Epidermal melanocyte (primary cell): Measurements from ENCODE around the gene KISS1R.

ENCODE experiments used
- DNase-seq: peaks from one replicate; pipeline ENCODE4 v3.0.0; 2011; ENCODE audit warnings: low spot score; ENCODE audit not compliant: insufficient read length

KISS1R gene

GRCh38 chr19:899336-900042 lies 17.6 kb upstream of the KISS1R start:
- DNase-seq: no peak

DNA sequence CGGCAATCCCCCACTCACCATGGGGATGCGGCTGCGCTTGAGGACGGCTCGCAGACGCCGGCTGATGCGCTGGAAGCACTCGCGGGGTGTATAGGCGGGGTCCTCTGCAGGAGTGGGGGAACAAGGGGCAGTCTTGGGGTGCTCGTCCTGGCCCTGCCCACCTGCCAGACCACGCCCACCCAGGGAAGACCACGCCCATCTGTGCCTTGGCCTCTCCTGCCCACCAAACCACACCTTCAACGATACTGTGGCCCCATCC lies 17.2 kb upstream of the KISS1R start:
- DNase-seq: no peak

- no peak for DNase-seq
These were observed 16.6 kb upstream of the KISS1R start for GRCh38 chr19:900302-901111.

DNA sequence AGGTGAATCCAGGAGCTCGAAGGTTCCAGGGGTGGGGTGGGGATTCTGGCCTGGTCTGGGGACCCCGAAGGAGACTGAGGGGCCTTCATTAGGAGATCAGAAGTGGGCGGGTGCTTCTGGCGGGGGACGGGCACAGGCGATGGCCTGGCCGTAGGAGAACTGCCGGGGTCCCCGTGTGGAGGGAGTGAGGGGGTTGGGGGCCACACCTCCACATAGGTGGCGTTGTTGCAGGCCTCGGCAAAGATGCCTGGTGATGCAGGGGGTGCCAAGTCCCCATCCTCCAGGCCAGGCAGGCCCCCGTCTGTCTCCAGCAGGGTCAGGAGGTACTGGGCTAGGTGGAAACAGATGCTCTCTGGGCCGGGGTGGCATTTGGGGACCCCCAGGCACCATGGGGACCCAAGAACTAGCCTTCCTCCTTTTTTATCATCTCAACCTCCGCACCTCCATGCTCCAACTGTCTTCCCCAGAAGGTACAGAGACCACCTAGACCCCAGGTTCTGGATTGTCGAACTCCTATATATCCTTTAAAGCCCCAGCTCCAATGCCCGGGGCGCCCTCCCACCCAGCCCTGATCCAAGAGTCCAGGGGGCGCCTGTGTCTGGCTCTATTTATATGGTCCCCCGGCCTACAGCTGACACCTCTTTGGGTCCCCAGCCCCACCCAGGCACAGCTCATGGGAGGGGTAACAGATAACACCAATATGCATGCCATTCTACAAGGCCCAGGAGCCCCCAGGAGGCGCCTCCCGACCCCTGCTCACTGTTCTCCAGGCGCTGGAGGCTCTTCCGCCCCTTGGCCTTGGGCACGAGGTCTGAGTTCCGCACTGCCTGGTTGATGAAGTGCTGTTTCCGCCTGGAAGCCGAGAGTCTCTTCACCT lies 15.7 kb upstream of the KISS1R start:
- no peak for DNase-seq

DNA sequence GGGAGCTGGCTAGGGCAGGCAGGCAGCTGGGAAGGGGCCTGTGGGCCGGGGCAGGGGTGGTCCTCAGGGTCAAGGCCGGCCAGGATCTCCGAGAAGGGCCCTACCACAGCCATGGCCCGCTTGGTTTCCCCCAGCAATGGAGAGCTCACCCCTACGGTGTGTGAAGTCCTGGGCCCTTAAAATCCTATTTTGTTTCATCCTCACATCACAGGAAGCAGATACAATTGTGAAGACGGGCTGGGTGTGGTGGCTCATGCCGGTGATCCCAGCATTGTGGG lies 15.1 kb upstream of the KISS1R start:
- no peak for DNase-seq

GRCh38 chr19:902446-903226 lies 14.5 kb upstream of the KISS1R start:
- DNase-seq: no peak

GRCh38 chr19:903266-903797 lies 13.8 kb upstream of the KISS1R start:
- no peak for DNase-seq

DNA sequence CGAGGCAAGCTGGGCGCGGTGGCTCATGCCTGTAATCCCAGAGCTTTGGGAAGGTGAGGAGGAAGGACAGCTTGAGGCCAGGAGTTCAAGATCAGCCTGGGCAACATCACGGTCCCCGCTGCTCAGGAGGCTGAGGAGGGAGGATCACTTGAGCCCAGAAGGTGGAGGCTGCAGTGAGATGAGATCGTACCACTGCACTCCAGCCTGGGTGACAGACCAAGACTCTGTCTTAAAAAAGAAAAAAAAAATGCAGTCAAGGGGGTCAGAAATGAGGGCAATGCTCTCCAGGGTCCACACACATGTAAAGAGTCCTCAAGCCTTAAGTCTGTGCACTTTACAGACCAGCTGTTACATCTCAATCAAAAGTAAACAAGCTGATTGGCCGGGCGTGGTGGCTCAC lies 12.6 kb upstream of the KISS1R start:
- DNase-seq: no peak

DNA sequence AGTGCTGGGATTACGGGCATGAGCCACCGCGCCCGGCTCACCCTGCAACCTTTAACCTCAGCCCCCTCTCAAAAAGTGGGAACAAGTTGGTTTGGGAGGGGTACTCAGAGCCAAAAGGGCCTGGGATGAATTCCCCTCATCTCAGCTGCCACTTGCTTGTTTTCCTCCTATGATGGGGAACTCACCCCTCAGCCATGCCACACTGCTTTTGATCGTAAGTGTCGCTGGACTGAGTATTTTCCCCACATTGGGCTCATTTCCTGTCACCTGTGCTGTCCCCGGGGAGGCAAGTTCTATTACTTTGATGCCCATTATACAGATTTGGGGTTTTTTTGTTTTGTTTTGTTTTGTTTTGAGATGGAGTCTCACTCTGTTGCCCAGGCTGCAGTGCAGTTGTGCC lies 10.7 kb upstream of the KISS1R start:
- no peak for DNase-seq

DNA sequence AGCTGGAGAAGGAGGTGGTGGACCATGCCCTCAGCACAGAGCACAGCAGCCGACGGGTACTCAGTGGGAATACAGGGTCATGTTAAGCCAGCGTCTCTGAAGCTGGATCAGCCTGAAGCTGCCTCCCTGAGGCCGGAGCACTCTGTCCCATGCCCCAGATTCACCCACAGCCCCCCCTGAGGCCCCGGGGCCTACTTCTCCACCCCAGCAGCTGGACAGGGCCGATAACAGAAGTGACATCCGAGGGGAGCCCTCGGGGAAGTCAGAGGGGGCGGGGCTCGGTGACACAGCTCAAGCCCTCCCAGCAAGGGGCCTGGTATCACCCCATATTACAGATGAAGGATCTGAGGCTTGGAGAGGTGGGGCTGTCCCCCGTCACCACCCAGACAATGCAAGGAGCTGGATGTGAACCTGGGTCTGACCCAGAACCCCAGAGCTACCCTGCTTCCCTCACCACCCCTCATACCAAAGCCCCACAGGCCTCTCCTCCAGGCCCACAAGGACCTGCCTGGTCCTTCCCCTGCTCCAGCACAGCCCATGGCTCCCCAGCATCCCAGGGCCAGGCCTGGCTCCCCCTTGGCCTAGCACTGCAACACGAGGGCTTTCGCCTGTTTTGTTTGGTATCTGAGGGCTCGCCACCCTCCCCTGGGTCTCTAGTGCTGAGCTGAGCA lies 9.8 kb upstream of the KISS1R start:
- no peak for DNase-seq

DNA sequence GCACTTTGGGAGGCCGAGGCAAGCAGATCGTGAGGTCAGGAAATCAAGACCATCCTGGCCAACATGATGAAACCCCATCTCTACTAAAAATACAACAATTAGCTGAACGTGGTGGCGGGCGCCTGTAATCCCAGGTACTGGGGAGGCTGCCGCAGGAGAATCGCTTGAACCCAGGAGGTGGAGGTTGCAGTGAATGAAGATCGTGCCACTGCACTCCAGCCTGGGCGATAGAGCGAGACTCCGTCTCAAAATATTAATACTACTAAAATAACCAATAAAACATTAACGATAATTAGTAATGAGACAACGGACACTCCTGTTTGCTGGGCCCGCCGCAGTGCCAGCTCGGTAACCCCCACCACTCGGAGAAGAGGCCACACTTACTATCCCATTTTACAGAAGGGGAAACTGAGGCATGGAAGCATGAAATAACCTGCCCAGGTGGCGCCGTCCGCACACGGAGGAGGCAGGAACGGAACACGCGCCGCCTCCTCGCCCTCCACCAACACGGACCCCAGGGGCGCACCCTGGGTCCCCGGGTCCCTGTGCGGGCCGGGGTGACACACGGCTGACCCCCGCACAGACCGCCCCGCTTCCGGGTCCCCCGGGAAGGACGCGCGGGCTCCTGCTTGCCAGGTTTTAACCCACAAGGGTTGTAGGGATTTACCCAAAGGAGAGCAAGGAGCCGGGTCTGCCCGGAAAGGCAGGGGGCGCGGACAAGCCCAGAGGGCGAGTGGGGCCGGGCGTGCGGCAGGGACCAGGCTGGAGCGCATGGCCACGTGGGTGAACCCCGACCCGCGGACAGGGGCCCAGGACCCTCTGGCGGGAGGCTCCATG lies 5.7 kb upstream of the KISS1R start:
- DNase-seq: no peak

DNA sequence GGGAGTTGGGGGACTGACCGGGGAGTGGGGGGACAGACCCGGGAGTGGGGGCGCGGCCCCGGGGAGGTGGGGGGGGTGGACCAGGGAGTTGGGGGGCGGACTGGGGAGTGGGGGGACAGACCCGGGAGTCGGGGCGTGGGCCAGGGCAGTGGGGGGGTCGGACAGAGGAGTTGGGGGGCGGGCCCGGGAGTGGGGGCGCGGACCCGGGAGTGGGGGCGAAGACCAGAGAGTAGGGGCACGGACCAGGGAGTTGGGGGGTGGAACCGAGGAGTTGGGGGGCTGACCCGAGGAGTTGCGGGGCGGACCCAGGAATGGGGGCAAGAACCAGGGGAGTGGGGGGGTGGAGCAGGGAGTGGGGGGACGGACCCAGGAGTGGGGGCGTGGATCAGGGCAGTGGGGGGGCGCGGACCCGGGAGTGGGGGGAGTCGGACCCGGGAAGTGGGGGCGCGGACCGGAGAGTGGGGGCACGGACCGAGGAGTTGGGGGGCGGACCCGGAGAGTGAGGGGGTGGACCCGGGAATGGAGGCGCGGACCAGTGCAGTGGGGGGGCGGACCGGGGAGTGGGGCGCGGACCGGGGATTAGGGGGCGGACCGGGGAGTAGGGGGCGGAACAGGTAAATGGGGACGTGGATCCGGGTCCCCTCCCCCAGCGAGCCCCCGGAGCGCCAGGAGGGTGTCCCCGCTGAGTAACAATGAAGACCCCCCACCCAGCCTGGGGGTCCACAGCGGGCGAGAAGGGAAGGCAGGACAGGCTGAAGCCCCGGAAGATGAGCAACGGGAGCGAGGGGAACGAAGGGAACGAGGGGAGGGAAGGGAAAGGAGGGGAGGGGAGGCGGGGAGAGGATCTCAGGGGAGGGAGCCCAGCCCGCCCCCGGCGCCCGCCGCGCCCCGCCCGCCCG lies 4.7 kb upstream of the KISS1R start:
- no peak for DNase-seq

GRCh38 chr19:913080-913748 lies 3.9 kb upstream of the KISS1R start, which contains the start of gene R3HDM4:
R3HDM4 (minus strand) TSS chr19:913219; CDS start chr19:913157, 62 bp downstream.
- peak; percentile 97 for DNase-seq

- no peak for DNase-seq
These were observed 349 bp upstream of the KISS1R start for GRCh38 chr19:916645-917322.

GRCh38 chr19:918152-918437 lies 962 bp downstream of the KISS1R start:
- DNase-seq: no peak

DNA sequence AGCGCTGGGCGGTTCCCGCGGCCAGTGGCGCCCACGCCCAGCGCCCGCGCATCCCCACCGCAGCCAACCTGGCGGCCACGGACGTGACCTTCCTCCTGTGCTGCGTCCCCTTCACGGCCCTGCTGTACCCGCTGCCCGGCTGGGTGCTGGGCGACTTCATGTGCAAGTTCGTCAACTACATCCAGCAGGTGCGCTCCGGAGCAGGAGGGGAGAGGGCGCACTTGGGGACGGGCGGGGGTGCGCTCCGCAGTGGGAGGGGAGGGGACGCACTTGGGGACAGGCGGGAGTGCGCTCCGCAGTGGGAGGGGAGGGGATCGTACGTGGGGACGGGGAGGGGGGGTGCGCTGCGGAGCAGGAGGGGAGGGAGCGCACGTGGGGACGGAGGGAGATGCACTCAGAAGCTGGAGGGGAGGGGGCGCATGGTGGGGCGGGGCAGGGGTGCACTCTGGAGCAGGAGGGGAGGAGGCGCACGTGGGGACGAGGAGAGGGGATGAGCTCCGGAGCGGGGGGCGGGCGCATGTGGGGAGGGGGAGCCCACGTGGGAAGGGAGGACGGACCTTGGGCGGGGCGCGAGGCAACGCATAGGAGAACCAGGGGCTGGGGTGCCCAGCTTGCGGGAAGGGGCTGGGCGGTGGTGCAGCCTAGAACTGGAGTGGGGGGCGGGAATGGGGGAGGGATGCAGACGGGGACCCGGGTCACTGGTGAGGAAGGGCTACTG lies 1.5 kb downstream of the KISS1R start:
- DNase-seq: no peak
